HepG2 (cell line): Measurements from ENCODE around the gene SETD3. TPM values are rescaled to one million over a fixed set of nuclear protein-coding genes. Genes with fewer than 3 reads are reported as not detected.

Experiments used
- HCFC1 ChIP-seq: fragments of 150-350 bp; IDR thresholded peaks from 2 replicates; pipeline ENCODE4 v1.6.1; 2014; ENCODE audit warnings: low read depth, low read length
- HNRNPK ChIP-seq: fragments of 200-400 bp; formaldehyde crosslinking; IDR thresholded peaks from 2 replicates; pipeline ENCODE4 v1.6.1; 2018; ENCODE audit warnings: low read length, low read depth, moderate library complexity, mild to moderate bottlenecking; ENCODE audit not compliant: poor library complexity, severe bottlenecking
- POLR2G ChIP-seq: fragments of 200-400 bp; formaldehyde crosslinking; IDR thresholded peaks from 2 replicates; pipeline ENCODE4 v1.6.1; 2018; ENCODE audit warnings: mild to moderate bottlenecking, low read depth, low read length, moderate library complexity
- REPIN1 ChIP-seq: sonication (generic); formaldehyde crosslinking; IDR thresholded peaks from 2 replicates; pipeline ENCODE4 v1.8.0; 2022; ENCODE audit warnings: missing genetic modification reagents, low read depth, mild to moderate bottlenecking, borderline replicate concordance
- SP2 ChIP-seq: sonication (generic); formaldehyde crosslinking; IDR thresholded peaks from 2 replicates; pipeline ENCODE4 v1.5.1; 2020; ENCODE audit warnings: mild to moderate bottlenecking, missing genetic modification reagents
- SP5 ChIP-seq: IDR thresholded peaks from 2 replicates; pipeline ENCODE4 v1.6.1; 2016; ENCODE audit warnings: low read depth, borderline replicate concordance
- TCF7 ChIP-seq: sonication (generic); IDR thresholded peaks from 2 replicates; pipeline ENCODE4 v1.6.1; 2016; ENCODE audit warnings: antibody characterized with exemption, low read depth
- ZBTB1 ChIP-seq: sonication (generic); formaldehyde crosslinking; IDR thresholded peaks from 2 replicates; pipeline ENCODE4 v1.4.0; 2020; ENCODE audit warnings: missing genetic modification reagents, borderline replicate concordance
- ZNF124 ChIP-seq: sonication (generic); formaldehyde crosslinking; IDR thresholded peaks from 2 replicates; pipeline ENCODE4 v1.4.0; 2020; ENCODE audit warnings: missing genetic modification reagents
- ZSCAN21 ChIP-seq: sonication (generic); formaldehyde crosslinking; IDR thresholded peaks from 2 replicates; pipeline ENCODE4 v1.8.0; 2022; ENCODE audit warnings: mild to moderate bottlenecking, missing genetic modification reagents, moderate library complexity, borderline replicate concordance
- polyA plus RNA-seq, 8 experiments: library from polyadenylated mRNA; depleted of rRNA in 3 of 8; stranded (reverse) in 7 of 8; unstranded in 1 of 8; fragments of >200 nt; fragmentation: Illumina TruSeq in 4 of 8; extraction: Trizol in 4 of 8; gene quantifications; 2 replicates each; pipeline versions ENCODE4 v1.2.1 to v1.2.3, GENCODE V29; 2011 to 2016; ENCODE audit warnings: low read depth in 4 of 8, missing spikeins in 1 of 8, mixed read lengths in 1 of 8; ENCODE audit not compliant: insufficient read depth in 1 of 8
- total RNA-seq, 5 experiments: library from RNA; depleted of rRNA; stranded (reverse); fragments of >200 nt; fragmentation: Illumina TruSeq; extraction: Trizol; gene quantifications; 2 replicates each; pipeline ENCODE4 v1.2.3, GENCODE V29; 2016; ENCODE audit warnings: low read depth in 1 of 5
- TF ChIP-seq, protein P1 (sequence below): sonication (generic); formaldehyde crosslinking; IDR thresholded peaks from 2 replicates; pipeline ENCODE4 v1.4.0; 2020; ENCODE audit warnings: missing genetic modification reagents, borderline replicate concordance
- TF ChIP-seq, protein P2 (sequence below): IDR thresholded peaks from 2 replicates; pipeline ENCODE4 v1.6.1; 2016; ENCODE audit warnings: mild to moderate bottlenecking
- TF ChIP-seq, protein P3 (sequence below): sonication (generic); formaldehyde crosslinking; IDR thresholded peaks from 2 replicates; pipeline ENCODE4 v1.8.0; 2022; ENCODE audit warnings: mild to moderate bottlenecking, missing genetic modification reagents
- TF ChIP-seq, protein P4 (sequence below): sonication (generic); formaldehyde crosslinking; IDR thresholded peaks from 2 replicates; pipeline ENCODE4 v1.4.0; 2020; ENCODE audit warnings: missing genetic modification reagents
- TF ChIP-seq, protein P5 (sequence below): IDR thresholded peaks from 2 replicates; pipeline ENCODE4 v1.6.1; 2016; ENCODE audit warnings: control low read depth
- TF ChIP-seq, protein P6 (sequence below): IDR thresholded peaks from 2 replicates; pipeline ENCODE4 v1.6.1; 2012; ENCODE audit warnings: low read depth, low read length, improper control_type of control experiment

Gene SETD3
- total and polyA plus RNA-seq, 2 of the 13 experiments (the other 11 are each of a cell fraction or from before 2014, with no cell fraction given): 30.3 to 67.1 TPM

DNA sequence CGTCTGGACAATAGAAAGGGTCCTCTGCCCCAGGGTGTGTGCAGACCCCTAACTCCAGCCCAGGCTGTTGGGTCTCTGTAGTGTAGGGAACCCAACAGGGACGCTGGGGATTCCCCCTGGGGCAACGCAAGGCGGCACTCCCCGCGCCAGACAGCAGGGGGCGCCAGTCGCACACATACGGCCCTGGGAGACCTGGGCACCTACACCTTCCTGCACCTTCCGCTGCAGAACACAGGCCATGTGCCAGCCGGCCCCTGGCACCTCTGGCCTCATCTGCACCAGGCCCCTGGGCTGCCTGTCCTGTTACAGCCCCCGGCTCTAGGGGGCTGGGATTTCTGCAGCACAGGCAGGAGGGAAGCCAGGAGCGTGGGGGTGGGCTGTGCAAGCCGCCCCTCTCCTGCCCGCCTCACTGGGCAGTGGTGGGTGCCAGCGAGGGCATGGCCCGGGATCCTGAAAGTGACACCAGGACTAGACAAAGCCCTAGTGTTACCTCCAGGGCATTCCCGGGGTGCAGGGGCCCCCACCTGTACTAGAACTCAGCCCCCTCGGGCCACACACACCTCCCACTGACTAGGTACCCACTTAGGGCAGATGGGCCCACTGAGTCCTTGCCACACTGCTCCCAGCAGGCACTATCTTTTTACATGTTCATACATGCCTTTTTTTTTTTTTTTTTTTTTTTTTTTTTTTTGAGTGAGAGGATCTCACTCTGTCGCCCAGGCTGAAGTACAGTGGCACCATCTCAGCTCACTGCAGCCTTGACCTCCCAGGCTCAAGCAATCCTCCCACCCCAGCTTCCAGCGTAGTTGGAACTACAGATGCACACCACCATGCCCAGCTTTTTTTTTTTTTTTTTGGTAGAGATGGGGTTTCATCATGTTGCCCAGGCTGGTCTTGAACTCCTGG is 38.0 kb upstream of the SETD3 start (continued):
- TF ChIP-seq, protein P1, sequence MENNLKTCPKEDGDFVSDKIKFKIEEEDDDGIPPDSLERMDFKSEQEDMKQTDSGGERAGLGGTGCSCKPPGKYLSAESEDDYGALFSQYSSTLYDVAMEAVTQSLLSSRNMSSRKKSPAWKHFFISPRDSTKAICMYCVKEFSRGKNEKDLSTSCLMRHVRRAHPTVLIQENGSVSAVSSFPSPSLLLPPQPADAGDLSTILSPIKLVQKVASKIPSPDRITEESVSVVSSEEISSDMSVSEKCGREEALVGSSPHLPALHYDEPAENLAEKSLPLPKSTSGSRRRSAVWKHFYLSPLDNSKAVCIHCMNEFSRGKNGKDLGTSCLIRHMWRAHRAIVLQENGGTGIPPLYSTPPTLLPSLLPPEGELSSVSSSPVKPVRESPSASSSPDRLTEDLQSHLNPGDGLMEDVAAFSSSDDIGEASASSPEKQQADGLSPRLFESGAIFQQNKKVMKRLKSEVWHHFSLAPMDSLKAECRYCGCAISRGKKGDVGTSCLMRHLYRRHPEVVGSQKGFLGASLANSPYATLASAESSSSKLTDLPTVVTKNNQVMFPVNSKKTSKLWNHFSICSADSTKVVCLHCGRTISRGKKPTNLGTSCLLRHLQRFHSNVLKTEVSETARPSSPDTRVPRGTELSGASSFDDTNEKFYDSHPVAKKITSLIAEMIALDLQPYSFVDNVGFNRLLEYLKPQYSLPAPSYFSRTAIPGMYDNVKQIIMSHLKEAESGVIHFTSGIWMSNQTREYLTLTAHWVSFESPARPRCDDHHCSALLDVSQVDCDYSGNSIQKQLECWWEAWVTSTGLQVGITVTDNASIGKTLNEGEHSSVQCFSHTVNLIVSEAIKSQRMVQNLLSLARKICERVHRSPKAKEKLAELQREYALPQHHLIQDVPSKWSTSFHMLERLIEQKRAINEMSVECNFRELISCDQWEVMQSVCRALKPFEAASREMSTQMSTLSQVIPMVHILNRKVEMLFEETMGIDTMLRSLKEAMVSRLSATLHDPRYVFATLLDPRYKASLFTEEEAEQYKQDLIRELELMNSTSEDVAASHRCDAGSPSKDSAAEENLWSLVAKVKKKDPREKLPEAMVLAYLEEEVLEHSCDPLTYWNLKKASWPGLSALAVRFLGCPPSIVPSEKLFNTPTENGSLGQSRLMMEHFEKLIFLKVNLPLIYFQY (CRISPR knock-in tag): 0 out of 2 replicates have a peak, but pooled peaks have one; percentile 38
- TF ChIP-seq, protein P2, sequence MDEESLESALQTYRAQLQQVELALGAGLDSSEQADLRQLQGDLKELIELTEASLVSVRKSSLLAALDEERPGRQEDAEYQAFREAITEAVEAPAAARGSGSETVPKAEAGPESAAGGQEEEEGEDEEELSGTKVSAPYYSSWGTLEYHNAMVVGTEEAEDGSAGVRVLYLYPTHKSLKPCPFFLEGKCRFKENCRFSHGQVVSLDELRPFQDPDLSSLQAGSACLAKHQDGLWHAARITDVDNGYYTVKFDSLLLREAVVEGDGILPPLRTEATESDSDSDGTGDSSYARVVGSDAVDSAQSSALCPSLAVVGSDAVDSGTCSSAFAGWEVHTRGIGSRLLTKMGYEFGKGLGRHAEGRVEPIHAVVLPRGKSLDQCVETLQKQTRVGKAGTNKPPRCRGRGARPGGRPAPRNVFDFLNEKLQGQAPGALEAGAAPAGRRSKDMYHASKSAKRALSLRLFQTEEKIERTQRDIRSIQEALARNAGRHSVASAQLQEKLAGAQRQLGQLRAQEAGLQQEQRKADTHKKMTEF (CRISPR knock-in tag): no peak
- TF ChIP-seq SP5 (CRISPR knock-in tag) (no peak), ZNF124 (CRISPR knock-in tag) (no peak), TCF7 (no peak), HNRNPK (no peak), ZSCAN21 (CRISPR knock-in tag) (no peak; the same call in 1 of the 2 replicates), SP2 (no peak), POLR2G (no peak), HCFC1 (no peak), ZBTB1 (CRISPR knock-in tag) (no peak), REPIN1 (no peak)
- TF ChIP-seq, protein P3, sequence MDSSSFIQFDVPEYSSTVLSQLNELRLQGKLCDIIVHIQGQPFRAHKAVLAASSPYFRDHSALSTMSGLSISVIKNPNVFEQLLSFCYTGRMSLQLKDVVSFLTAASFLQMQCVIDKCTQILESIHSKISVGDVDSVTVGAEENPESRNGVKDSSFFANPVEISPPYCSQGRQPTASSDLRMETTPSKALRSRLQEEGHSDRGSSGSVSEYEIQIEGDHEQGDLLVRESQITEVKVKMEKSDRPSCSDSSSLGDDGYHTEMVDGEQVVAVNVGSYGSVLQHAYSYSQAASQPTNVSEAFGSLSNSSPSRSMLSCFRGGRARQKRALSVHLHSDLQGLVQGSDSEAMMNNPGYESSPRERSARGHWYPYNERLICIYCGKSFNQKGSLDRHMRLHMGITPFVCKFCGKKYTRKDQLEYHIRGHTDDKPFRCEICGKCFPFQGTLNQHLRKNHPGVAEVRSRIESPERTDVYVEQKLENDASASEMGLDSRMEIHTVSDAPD: no peak
- TF ChIP-seq, protein P4, sequence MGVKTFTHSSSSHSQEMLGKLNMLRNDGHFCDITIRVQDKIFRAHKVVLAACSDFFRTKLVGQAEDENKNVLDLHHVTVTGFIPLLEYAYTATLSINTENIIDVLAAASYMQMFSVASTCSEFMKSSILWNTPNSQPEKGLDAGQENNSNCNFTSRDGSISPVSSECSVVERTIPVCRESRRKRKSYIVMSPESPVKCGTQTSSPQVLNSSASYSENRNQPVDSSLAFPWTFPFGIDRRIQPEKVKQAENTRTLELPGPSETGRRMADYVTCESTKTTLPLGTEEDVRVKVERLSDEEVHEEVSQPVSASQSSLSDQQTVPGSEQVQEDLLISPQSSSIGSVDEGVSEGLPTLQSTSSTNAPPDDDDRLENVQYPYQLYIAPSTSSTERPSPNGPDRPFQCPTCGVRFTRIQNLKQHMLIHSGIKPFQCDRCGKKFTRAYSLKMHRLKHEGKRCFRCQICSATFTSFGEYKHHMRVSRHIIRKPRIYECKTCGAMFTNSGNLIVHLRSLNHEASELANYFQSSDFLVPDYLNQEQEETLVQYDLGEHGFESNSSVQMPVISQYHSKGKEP: no peak
- TF ChIP-seq, protein P5, sequence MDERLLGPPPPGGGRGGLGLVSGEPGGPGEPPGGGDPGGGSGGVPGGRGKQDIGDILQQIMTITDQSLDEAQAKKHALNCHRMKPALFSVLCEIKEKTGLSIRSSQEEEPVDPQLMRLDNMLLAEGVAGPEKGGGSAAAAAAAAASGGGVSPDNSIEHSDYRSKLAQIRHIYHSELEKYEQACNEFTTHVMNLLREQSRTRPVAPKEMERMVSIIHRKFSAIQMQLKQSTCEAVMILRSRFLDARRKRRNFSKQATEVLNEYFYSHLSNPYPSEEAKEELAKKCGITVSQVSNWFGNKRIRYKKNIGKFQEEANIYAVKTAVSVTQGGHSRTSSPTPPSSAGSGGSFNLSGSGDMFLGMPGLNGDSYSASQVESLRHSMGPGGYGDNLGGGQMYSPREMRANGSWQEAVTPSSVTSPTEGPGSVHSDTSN (CRISPR knock-in tag): no peak
- TF ChIP-seq, protein P6, sequence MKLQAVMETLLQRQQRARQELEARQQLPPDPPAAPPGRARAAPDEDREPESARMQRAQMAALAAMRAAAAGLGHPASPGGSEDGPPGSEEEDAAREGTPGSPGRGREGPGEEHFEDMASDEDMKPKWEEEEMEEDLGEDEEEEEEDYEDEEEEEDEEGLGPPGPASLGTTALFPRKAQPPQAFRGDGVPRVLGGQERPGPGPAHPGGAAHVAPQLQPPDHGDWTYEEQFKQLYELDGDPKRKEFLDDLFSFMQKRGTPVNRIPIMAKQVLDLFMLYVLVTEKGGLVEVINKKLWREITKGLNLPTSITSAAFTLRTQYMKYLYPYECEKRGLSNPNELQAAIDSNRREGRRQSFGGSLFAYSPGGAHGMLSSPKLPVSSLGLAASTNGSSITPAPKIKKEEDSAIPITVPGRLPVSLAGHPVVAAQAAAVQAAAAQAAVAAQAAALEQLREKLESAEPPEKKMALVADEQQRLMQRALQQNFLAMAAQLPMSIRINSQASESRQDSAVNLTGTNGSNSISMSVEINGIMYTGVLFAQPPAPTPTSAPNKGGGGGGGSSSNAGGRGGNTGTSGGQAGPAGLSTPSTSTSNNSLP: no peak
